T-helper 1 cell treated with Interleukin-12 subunit alpha and Interleukin-12 subunit beta and Interleukin-4 antibody, amounts not matched to agents 30 μg/mL and 1 μg/mL, for 36 hours (primary cell): ENCODE measurements around the gene RNF166.
A peak's percentile ranks its signal among the peaks of the same experiment; 100 is the strongest.

ENCODE experiments used
- H3K27ac Mint-ChIP-seq: one replicate; pipeline ENCODE4 v1.8.0; 2021; ENCODE audit warnings: mild to moderate bottlenecking, mixed read lengths
- H3K27me3 Mint-ChIP-seq: one replicate; pipeline ENCODE4 v1.8.0; 2021; ENCODE audit warnings: low read depth, mixed read lengths
- H3K36me3 Mint-ChIP-seq: one replicate; pipeline ENCODE4 v1.8.0; 2021; ENCODE audit warnings: low read depth, mixed read lengths
- H3K4me1 Mint-ChIP-seq: one replicate; pipeline ENCODE4 v1.8.0; 2021; ENCODE audit warnings: low read depth, mixed read lengths
- H3K4me3 Mint-ChIP-seq: one replicate; pipeline ENCODE4 v1.8.0; 2021; ENCODE audit warnings: mild to moderate bottlenecking, moderate library complexity, mixed read lengths
- H3K9me3 Mint-ChIP-seq: one replicate; pipeline ENCODE4 v1.8.0; 2021; ENCODE audit warnings: mixed read lengths

RNF166 gene

DNA sequence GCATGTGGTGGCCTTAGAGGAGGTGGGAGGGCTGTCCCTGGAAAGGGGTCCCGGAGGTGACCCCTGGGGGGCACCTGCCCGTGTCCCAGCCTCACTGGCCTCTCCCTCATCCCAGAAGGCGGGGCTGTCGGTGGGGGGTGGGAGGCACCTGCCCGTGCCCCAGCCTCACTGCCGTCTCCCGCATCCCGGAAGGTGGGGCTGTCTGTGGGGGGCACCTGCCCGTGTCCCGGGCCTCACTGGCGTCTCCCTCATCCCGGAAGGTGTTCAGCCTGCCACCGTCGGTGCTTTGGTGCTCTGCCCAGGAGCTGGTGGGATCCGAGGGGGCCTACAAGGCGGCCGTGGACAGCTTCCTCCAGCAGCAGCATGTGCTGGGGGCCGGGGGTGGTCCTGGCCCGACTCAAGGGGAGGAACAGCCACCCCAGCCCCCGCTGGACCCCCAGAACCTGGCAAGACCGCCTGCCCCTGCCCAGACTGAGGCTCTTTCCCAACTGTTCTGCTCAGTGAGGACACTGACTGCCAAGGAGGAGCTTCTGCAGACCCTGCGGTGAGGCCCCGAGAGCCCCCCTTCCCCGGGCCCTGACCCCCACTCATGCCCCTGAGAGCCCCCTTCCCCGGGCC is 6.3 kb upstream of the RNF166 start:
- Mint-ChIP-seq H3K27ac (no peak overlapping the region), H3K4me3 (no peak overlapping the region), H3K36me3 (peaks cover 4% of the 10 kb centered on the region), H3K4me1 (peaks cover 1% of the 10 kb centered on the region), H3K9me3 (no peaks in the 10 kb centered on the region), H3K27me3 (no peaks in the 10 kb centered on the region)

DNA sequence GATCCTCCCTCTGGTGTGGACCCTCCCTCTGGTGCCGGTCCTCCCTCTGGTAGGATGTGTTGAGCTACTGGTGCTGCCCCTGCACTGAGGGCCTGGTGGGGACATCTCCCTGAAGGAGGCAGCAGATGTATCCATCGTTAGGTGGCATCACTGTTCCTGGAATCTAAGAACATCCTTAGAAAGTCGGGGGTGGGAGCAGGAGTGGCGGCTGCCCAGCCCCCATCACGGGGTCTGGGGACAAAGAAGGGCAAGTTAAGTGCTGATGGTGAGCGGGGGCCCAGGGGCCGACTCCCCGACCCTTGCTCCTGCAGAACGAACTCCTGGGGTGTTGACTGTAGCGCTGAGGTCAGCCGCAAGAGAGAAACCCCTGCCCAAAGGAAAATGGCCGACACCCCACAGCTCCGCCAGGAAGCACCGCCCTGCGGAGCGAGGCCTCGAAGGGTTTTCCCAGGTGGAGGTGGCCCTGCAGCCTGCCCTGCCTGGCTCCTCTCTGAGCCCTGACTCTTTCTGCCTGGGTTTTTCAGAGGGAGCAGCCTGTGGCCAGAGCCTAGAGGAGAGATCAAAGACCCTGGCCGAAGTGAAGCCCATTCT is 5.6 kb upstream of the RNF166 start:
- no peak overlapping the region for H3K27ac Mint-ChIP-seq
- H3K9me3 Mint-ChIP-seq: no peaks in the 10 kb centered on the region
- H3K4me1 Mint-ChIP-seq: peaks cover 7% of the 10 kb centered on the region
- peaks cover 1% of the 10 kb centered on the region for H3K36me3 Mint-ChIP-seq
- no peak overlapping the region for H3K4me3 Mint-ChIP-seq
- no peaks in the 10 kb centered on the region for H3K27me3 Mint-ChIP-seq

DNA sequence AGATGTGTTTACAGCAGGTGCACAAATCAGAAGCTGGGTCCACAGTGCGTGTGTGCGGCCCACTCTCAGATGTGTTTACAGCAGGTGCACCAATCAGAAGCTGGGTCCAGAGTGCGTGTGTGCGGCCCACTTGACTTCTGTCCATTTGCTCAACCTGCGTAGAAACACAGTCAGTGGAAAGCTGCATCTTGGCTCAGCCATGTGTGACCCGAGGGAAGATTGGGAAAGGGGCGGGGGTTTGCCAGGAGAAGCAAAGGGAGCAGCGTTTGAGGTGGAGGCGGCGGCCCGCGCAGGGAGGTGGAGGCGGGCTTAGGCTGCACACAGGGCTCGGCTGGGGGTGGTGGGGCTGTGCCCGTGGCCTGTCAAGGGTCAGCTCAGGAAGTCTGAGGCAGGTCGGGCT is 4.3 kb upstream of the RNF166 start:
- Mint-ChIP-seq H3K4me3 (no peak overlapping the region), H3K9me3 (no peaks in the 10 kb centered on the region), H3K27ac (no peak overlapping the region), H3K36me3 (peaks cover 1% of the 10 kb centered on the region), H3K4me1 (peaks cover 7% of the 10 kb centered on the region), H3K27me3 (no peaks in the 10 kb centered on the region)

DNA sequence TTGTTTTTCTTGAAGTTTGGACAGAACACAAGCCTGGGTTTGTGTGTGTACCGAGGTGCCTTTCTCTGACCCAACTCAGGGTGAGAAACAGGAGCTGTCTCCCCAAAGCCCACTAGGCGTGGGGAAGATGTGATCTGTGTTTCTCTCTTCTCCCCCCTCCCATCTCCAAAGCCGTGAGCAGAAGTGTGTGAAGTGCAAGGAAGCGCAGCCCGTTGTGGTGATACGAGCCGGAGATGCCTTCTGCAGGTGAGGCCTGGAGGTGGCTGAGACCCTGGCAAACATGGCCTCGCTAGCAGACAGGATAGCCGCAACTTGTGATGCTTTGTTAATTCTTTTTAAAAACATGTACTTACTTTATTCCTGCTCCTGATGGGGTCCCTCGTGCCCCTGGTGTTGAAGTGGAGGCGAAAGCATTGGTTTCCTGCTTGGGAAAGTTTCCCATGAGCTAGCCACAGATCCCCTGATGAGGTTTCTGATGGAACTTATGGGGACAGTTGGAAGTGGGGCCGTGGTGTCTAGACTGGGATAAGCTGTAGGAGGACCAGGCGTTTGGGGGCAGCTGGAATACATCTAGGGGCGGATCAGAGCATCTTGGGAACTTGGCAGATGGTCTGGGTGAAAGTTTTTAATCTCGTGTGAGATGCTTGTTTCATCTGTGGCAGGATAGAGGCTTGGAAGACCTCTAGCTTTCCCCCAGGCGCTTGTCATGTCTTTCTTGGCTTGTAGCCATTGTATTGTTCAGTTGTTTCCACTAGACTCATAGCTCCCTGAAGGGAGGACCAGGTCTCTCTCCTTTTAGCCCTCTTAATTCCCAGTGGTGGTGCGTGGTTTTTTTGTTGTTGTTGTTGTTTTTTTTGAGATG is 988 bp upstream of the RNF166 start:
- Mint-ChIP-seq H3K27ac (peak overlapping the region; percentile 68), H3K36me3 (peaks cover 17% of the 10 kb centered on the region), H3K4me3 (peak overlapping the region; percentile 74), H3K4me1 (peaks cover 34% of the 10 kb centered on the region), H3K27me3 (no peaks in the 10 kb centered on the region), H3K9me3 (no peaks in the 10 kb centered on the region)

DNA sequence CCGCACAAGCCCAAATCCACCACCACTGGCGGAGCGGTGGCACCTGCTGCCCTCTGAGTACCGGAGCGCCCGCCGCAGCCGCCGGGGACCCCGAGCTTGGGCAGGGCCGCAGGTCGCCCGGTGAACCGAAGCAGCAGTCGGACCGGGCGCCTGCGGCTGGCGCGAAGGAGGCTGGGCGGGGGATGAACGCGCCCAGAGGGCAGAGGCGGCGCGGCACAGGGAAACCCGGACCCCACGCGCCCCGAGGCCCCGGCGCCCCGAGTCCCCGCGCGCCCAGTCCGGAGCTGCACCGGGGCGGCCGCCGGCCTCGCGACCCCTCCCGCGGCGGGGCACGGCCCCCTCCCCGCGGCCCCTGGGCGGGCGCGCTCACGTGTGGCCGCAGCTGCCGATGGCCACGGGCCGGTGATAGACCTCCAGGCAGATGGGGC is 393 bp downstream of the RNF166 start:
- Mint-ChIP-seq H3K36me3 (peaks cover 19% of the 10 kb centered on the region), H3K27ac (no peak overlapping the region), H3K4me3 (peak overlapping the region; percentile 98), H3K9me3 (no peaks in the 10 kb centered on the region), H3K4me1 (peaks cover 40% of the 10 kb centered on the region), H3K27me3 (no peaks in the 10 kb centered on the region)

DNA sequence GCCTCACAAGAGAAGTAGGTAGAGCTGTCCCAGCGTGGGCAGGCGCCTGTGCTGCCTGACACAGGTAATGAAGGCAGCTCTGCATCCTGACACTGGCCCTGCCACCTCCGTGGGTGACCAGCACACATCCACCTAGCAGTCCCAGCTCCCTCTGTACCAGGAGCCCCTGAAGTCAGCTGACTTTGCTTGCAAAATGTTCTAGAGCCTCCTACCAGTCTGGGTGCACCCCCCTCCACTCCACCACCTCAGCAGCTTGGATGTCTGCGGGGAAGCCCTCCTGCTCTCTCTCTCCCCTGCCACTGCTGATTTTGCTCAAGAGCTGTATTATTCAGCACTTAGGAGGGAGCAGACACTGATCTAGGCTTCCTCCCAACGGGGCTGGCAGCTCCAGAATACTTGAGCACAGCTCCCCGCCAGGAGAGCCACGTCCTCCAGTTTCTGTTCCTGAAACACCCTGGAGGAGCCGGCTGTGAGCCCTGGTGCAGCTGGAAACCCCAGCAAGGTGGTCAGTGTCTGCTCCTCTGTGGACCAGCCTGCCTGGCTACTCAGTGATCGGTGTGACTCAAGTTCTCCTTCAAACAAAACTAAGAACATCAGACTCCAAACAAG is 1.0 kb downstream of the RNF166 start:
- Mint-ChIP-seq H3K9me3 (no peaks in the 10 kb centered on the region), H3K4me1 (peaks cover 43% of the 10 kb centered on the region), H3K36me3 (peaks cover 23% of the 10 kb centered on the region), H3K27me3 (no peaks in the 10 kb centered on the region), H3K27ac (peak overlapping the region; percentile 86), H3K4me3 (peak overlapping the region; percentile 98)

DNA sequence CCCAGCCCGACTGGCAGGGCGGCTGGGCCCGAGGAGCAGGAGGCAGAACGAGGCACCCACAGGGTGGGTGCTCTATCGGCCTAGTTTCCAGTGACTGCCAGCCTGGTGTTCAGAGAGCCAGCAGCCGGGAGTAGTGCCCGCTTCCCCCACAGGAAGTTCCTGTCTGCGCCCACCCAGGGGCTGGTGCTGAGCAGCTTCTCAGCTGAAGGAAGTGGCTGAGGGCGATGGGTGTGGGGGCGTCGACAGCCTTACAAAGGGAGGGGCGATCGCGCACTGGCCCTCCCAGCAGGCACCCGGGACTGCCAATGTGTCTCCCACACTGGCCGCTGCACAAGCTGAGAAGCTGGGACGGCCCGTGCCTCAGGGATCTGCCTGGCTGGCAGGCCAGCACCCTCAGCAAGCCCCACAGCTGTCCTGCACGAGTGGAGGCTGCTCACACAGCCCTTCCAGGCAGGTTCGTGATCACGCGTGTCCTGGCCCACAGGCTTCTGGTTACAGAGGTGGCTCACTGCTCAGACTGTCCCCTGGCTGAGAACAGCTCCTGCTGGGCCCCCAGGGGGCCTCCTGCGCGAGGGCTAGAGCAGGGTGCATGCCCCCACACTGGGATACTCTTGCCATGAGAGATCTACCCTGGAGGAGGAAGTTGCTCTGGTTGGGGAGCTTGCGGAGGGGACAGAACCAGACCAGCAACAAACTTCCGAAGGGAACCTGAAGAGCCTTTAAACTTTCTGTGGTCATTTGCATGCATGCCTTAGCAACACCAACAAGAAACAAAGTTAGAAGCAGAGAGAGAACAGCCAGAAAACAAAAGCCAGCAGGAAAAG is 2.5 kb downstream of the RNF166 start:
- Mint-ChIP-seq H3K4me1 (peaks cover 51% of the 10 kb centered on the region), H3K4me3 (peak overlapping the region; percentile 98), H3K27me3 (no peaks in the 10 kb centered on the region), H3K27ac (peak overlapping the region; percentile 97), H3K9me3 (no peaks in the 10 kb centered on the region), H3K36me3 (peaks cover 31% of the 10 kb centered on the region)

DNA sequence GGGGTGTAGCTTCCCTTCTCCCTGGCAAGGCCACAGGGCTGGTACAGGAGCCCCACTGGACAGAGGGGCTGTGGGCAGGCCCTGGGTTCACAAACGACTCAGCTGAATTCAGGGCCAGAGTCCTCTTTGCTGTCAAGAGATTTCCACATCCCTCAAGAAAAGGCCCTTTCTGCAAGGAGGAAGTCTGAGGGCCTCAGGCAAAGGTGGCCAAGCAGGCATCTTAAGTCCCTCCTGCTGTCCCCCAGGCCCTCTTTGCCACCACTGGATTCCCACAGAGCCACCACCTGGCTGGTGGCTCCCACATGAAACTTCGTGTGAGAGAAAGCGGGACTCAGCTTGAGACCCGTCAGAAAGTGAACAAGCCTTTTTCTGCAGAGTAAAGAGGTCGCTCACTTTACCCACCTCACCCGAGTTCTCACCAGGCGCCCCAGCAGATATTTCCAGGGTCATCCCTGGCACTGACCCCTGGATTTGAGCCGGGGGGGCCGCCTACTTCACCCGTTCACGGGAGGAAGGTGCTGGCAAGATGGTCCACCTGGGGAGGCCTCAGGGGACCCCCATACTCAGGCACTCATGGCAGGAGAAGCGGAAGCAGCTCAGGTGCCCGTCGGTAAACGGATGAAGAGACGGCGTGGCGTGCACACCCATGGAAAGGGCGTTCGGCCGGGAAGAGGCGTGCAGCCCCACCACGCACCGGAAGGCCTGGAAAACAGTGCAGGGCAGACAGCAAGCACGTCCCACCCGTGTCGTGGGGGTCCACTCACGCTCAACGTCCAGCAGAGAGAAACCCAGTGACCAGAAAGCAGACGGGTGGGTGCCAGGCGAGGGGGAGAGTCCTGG is 3.6 kb downstream of the RNF166 start:
- H3K36me3 Mint-ChIP-seq: peaks cover 33% of the 10 kb centered on the region
- no peaks in the 10 kb centered on the region for H3K9me3 Mint-ChIP-seq
- peak overlapping the region; percentile 98 for H3K4me3 Mint-ChIP-seq
- peaks cover 51% of the 10 kb centered on the region for H3K4me1 Mint-ChIP-seq
- no peaks in the 10 kb centered on the region for H3K27me3 Mint-ChIP-seq
- H3K27ac Mint-ChIP-seq: peak overlapping the region; percentile 97

DNA sequence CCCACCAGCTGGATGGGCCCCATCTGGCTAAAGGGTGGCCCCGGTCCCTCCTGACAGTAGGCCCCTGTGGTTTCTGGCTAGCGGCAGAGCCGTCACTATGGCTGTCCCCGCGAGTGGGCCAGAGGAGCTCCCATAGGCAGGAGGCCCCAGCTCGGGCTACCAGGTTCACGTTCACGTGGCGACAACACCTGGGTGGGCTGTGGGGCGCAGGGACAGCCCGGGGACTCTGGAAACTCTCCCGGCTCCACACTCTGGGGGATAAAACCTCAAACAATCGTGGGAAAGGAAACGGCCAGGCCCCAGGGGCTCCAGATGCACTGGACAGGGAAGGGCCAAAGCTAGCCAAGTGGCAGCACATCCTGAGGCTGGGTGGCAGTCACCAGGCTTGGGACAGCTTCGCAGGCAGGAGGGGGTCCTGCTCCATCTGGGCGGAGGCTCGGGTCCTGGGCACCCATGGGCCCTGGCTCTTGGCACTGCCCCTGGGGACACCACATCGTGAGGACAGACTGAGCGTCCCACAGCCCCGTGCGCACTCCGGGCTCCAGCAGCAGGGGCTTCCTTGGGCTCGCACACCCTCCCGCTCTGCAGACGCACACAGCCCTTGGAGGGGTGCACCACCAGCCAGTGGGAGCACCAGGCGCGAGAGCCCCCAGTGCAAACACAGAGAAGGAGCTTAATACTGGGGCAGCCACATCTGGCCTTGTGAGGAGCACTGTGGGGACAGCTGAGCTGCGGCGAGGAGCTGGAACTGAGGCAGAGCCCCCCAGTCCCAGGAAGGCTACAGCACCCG is 4.4 kb downstream of the RNF166 start:
- Mint-ChIP-seq H3K27me3 (no peaks in the 10 kb centered on the region), H3K9me3 (no peaks in the 10 kb centered on the region), H3K4me3 (peak overlapping the region; percentile 98), H3K4me1 (peaks cover 47% of the 10 kb centered on the region), H3K27ac (peak overlapping the region; percentile 97), H3K36me3 (peaks cover 38% of the 10 kb centered on the region)

DNA sequence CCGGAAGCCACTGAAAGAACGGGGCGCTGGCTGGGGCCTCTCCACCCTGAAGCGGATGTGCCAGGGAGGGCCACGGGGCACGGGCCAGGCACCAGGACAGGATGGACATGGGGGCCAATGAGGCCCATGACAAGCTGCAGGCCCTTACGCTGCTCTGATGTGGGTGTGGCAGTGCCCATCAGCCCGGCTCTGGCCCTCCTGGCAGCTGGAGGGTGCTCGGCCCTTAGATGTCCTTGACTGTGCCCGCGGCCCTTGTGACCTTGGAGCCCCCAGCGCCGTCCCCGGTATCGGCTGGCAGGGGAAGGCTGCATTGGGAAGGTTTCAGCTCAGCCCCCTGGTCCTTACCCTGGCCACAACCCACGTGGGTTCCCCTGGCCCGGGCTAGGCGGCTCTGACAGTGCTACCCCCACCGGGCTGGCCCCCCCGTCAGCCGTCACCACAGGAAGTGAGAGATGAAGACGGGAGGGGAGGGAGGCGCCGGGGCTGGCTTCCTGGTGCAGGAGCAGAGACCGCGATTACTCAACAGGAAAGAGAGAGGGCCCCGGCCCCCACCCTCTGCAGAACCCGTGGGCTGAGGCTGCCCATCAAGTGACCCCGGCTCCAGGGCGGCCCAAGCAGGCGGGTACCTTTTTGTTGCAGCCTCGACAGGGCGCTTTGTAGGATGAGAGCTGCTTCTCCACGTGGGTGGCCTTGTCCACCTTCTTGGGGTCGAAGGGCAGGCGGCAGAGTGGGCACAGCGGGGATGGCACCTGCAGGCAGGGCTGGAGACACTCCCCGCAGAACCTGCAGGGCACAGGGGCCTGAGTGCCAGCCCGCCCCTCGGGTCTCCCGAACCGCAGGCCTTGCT is 5.3 kb downstream of the RNF166 start:
- H3K4me3 Mint-ChIP-seq: peak overlapping the region; percentile 98

DNA sequence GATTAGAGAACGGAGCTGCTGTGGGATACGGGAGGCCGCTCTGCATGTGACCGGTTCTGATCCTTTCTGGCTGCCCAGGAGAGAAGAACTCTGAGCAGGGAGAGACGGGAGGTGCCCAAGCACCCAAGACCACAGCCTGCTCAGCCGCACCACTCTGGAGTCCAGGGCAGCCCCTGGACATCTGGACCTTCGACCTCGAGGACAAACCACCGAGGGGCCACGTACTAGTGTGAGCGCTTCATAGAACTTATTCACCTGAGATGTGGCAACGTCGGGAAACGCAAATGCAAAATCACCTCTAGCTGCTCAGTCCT is 5.9 kb downstream of the RNF166 start:
- peak overlapping the region; percentile 97 for H3K27ac Mint-ChIP-seq
- H3K27me3 Mint-ChIP-seq: no peaks in the 10 kb centered on the region
- peaks cover 36% of the 10 kb centered on the region for H3K36me3 Mint-ChIP-seq
- peaks cover 45% of the 10 kb centered on the region for H3K4me1 Mint-ChIP-seq
- peak overlapping the region; percentile 98 for H3K4me3 Mint-ChIP-seq
- no peaks in the 10 kb centered on the region for H3K9me3 Mint-ChIP-seq

More for the DNA sequence above, 5.3 kb downstream of the RNF166 start:
- Mint-ChIP-seq H3K36me3 (peaks cover 38% of the 10 kb centered on the region), H3K9me3 (no peaks in the 10 kb centered on the region), H3K27me3 (no peaks in the 10 kb centered on the region), H3K4me1 (peaks cover 47% of the 10 kb centered on the region), H3K27ac (peak overlapping the region; percentile 97)

DNA sequence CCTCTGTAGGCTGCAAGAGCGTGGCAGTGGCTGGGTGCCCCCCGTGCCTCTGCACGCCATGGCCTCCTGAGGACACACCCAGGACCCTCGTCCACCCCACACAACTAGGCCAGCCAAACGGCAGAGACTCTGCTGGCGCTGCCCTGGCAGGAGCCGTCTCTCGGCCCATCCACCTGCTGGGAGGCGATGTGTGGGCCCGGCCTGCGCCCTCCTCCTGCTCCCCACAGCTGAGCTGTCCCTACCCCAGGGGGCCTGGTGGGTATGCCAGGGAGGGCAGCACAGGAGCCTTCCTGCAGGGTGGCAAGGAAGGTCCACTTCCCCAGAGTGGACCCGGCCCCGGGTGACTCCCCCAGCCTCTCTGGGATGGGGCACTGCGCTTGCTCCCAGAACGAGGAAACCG is 7.0 kb downstream of the RNF166 start:
- H3K4me3 Mint-ChIP-seq: no peak overlapping the region
- H3K9me3 Mint-ChIP-seq: no peaks in the 10 kb centered on the region
- H3K4me1 Mint-ChIP-seq: peaks cover 39% of the 10 kb centered on the region
- H3K27ac Mint-ChIP-seq: no peak overlapping the region
- peaks cover 36% of the 10 kb centered on the region for H3K36me3 Mint-ChIP-seq
- no peaks in the 10 kb centered on the region for H3K27me3 Mint-ChIP-seq
